ENCODE data around the gene C2orf49. TPM values are rescaled to one million over a fixed set of nuclear protein-coding genes. Genes with fewer than 3 reads are reported as not detected.

C2orf49 gene
- total and polyA plus RNA-seq, 9 of the 15 experiments (the other 6 are each of a cell fraction or from before 2014, with no cell fraction given), result 17.9 to 38.2 (median 25.6) TPM

DNA sequence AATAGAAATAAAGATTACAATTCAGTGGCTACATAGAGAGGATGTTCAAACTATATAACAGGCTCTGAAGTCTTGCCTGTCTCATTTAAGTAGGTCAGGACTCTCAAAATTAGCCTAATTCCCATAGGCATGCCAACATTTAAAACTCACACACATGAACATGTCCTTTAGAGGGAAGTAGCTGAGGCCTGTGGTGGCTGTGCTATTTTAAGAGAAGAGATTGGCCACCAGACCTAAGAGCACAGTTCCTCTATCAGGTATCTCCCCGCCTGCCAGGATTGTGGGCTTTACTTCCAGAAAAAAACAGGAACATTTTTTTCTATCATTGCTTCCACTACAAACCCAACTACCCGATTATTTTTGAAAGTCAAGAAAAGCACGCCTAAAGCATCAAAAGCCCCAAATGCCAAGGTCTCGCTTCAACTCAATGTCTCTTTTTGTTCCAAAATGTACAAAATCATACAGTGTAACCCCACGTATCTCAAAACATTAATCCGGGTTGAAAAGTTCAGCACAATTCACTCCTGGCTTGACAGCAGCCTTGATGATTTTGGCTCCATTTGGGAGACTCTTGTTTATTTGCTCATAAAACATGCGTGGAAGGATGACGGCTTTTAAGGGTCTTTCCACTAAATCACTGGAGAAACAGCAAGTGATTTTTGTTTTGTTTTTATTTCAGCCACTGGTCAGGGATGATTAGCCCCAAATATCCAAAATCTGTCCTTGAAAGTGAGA is 46.3 kb downstream of the C2orf49 start:
- Histone ChIP-seq H3K9me1 (ENCODE audit: control insufficient read depth, insufficient read depth, low read length) (no peaks in the 10 kb centered on the region), H3K36me3 (ENCODE audit: control insufficient read depth, insufficient read depth, low read length) (peaks cover 65% of the 10 kb centered on the region; the same call in 2 of the 3 replicates), H3K4me2 (ENCODE audit: insufficient read depth, low read length) (no peak overlapping the region), H3K4me3 (no peak overlapping the region), H3K27ac (ENCODE audit: extremely low read depth, low read depth, low read length) (no peak overlapping the region), H3K27me3 (ENCODE audit: control insufficient read depth in 2 of 2, insufficient read depth in 2 of 2, low read length in 2 of 2) (no peaks in the 10 kb centered on the region), H4K20me1 (replicated peaks; ENCODE audit: control insufficient read depth, insufficient read depth, low read length) (no peaks in the 10 kb centered on the region), H3K9me3 (replicated peaks; ENCODE audit: control insufficient read depth, insufficient read depth, low read depth, low read length) (no peaks in the 10 kb centered on the region), H3K79me2 (ENCODE audit: control insufficient read depth, insufficient read depth, low read length) (no peaks in the 10 kb centered on the region), H3K9ac (ENCODE audit: insufficient read depth in 1 of 2, low read depth in 2 of 2, low read length in 2 of 2) (no peak overlapping the region), H2AFZ (ENCODE audit: low read depth, low read length) (no peak overlapping the region), H3K4me1 (replicated peaks in 1 of 2; ENCODE audit: control insufficient read depth in 2 of 2, insufficient read depth in 2 of 2, low read length in 2 of 2) (peaks cover 4 to 20% of the 10 kb centered on the region in 2 experiments; a peak in 4 of 5 replicates)
- 88% methylated on average over 8 of the region's 8 CpGs for WGBS (ENCODE audit: insufficient coverage, low coverage, missing lambda C conversion rate)
- in situ Hi-C loops (cut with MboI) (no loop called here), intact Hi-C loops (cut with micrococcal nuclease) (no loop called here)
- POLR2A ChIA-PET, result interaction anchor here (1.2 to 1.3 kb wide), 2 partner anchors 9 to 11 kb away, joined by 3 to 4 read pairs; no protein-coding TSS in a partner anchor
- DNase-seq (ENCODE audit: extremely low read depth in 1 of 4, low spot score in 3 of 4) (no peak), FAIRE-seq (no peak), ATAC-seq (no peak)
- CTCF ChIA-PET (ENCODE audit: low intra/inter-chr PET ratio), result interaction anchor here (0.9 kb wide), 1 partner anchor 137 kb away, joined by 3 read pairs; no protein-coding TSS in a partner anchor
- no peak for TF ChIP-seq SIX5 (IDR thresholded peaks at IDR 0.05; ENCODE audit: borderline replicate concordance in 1 of 2, insufficient read depth in 1 of 2, low read depth in 1 of 2, low read length in 2 of 2)
- peak; percentile 4; the same call in 1 of the 2 replicates for TF ChIP-seq SPI1 (IDR thresholded peaks at IDR 0.05; ENCODE audit: borderline replicate concordance, low read depth, low read length)
- TSS peak; percentile 18 for BruUV-seq (replicated peaks)

DNA sequence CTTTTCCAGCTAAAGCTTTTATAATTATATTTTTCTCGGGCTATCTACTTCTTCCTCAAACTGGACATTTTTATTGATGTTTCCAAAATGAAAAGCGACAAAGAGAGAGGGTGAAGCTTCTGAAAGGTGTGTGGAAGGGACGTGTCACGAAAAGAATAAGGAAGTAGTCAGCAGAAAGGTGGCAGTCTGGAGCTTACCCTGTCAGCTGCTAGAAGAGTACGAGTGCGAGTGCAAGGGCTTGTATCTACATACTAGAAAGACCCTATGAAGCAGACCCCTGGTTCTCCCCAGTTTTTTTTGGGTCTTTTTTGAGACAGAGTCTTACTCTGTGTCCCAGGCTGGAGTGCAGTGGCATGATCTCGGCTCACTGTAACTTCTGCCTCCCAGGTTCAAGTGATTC is 46.9 kb downstream of the C2orf49 start:
- in situ Hi-C loops (cut with MboI) (no loop called here), intact Hi-C loops (cut with micrococcal nuclease) (no loop called here)
- Histone ChIP-seq H3K4me3 (no peak overlapping the region), H3K4me2 (ENCODE audit: insufficient read depth, low read length) (no peak overlapping the region), H3K36me3 (ENCODE audit: control insufficient read depth, insufficient read depth, low read length) (peaks cover 61% of the 10 kb centered on the region; the same call in 2 of the 3 replicates), H2AFZ (ENCODE audit: low read depth, low read length) (no peak overlapping the region), H3K9me1 (ENCODE audit: control insufficient read depth, insufficient read depth, low read length) (no peaks in the 10 kb centered on the region), H4K20me1 (replicated peaks; ENCODE audit: control insufficient read depth, insufficient read depth, low read length) (no peaks in the 10 kb centered on the region), H3K27ac (ENCODE audit: extremely low read depth, low read depth, low read length) (no peak overlapping the region), H3K4me1 (replicated peaks in 1 of 2; ENCODE audit: control insufficient read depth in 2 of 2, insufficient read depth in 2 of 2, low read length in 2 of 2) (peaks cover 4 to 20% of the 10 kb centered on the region in 2 experiments; a peak in 4 of 5 replicates), H3K9me3 (replicated peaks; ENCODE audit: control insufficient read depth, insufficient read depth, low read depth, low read length) (no peaks in the 10 kb centered on the region), H3K79me2 (ENCODE audit: control insufficient read depth, insufficient read depth, low read length) (no peaks in the 10 kb centered on the region), H3K27me3 (ENCODE audit: control insufficient read depth in 2 of 2, insufficient read depth in 2 of 2, low read length in 2 of 2) (no peaks in the 10 kb centered on the region), H3K9ac (ENCODE audit: insufficient read depth in 1 of 2, low read depth in 2 of 2, low read length in 2 of 2) (no peak overlapping the region)
- no peak for ATAC-seq
- no peak for DNase-seq (ENCODE audit: extremely low read depth in 1 of 4, low spot score in 3 of 4)
- no TSS peak for BruUV-seq (replicated peaks)
- ChIA-PET POLR2A (interaction anchor here (1.0 to 1.3 kb wide), 3 partner anchors 10 to 127 kb away, joined by 3 to 4 read pairs (median 3); no protein-coding TSS in a partner anchor), CTCF (ENCODE audit: low intra/inter-chr PET ratio) (interaction anchor here (0.9 kb wide), 1 partner anchor 136 kb away, joined by 3 read pairs; no protein-coding TSS in a partner anchor)
- FAIRE-seq, result no peak
- 79% methylated on average over 7 of the region's 7 CpGs for WGBS (ENCODE audit: insufficient coverage, low coverage, missing lambda C conversion rate)
- TF ChIP-seq, protein P1, sequence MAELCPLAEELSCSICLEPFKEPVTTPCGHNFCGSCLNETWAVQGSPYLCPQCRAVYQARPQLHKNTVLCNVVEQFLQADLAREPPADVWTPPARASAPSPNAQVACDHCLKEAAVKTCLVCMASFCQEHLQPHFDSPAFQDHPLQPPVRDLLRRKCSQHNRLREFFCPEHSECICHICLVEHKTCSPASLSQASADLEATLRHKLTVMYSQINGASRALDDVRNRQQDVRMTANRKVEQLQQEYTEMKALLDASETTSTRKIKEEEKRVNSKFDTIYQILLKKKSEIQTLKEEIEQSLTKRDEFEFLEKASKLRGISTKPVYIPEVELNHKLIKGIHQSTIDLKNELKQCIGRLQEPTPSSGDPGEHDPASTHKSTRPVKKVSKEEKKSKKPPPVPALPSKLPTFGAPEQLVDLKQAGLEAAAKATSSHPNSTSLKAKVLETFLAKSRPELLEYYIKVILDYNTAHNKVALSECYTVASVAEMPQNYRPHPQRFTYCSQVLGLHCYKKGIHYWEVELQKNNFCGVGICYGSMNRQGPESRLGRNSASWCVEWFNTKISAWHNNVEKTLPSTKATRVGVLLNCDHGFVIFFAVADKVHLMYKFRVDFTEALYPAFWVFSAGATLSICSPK (IDR thresholded peaks at IDR 0.05; ENCODE audit: borderline replicate concordance), result no peak
- TF ChIP-seq MEIS2 (IDR thresholded peaks at IDR 0.05; ENCODE audit: partially characterized antibody), result no peak
- TF ChIP-seq, protein P2, sequence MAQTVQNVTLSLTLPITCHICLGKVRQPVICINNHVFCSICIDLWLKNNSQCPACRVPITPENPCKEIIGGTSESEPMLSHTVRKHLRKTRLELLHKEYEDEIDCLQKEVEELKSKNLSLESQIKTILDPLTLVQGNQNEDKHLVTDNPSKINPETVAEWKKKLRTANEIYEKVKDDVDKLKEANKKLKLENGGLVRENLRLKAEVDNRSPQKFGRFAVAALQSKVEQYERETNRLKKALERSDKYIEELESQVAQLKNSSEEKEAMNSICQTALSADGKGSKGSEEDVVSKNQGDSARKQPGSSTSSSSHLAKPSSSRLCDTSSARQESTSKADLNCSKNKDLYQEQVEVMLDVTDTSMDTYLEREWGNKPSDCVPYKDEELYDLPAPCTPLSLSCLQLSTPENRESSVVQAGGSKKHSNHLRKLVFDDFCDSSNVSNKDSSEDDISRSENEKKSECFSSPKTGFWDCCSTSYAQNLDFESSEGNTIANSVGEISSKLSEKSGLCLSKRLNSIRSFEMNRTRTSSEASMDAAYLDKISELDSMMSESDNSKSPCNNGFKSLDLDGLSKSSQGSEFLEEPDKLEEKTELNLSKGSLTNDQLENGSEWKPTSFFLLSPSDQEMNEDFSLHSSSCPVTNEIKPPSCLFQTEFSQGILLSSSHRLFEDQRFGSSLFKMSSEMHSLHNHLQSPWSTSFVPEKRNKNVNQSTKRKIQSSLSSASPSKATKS (CRISPR knock-in tag; IDR thresholded peaks at IDR 0.05), result no peak

Measured in K562 (cell line).